ENCODE data around the gene GRM8. TPM values are rescaled to one million over a fixed set of nuclear protein-coding genes. Genes with fewer than 3 reads are reported as not detected.

GRM8 gene
- total and polyA plus RNA-seq, 4 donors, result 0.28 to 4.9 (median 2.8) TPM

DNA sequence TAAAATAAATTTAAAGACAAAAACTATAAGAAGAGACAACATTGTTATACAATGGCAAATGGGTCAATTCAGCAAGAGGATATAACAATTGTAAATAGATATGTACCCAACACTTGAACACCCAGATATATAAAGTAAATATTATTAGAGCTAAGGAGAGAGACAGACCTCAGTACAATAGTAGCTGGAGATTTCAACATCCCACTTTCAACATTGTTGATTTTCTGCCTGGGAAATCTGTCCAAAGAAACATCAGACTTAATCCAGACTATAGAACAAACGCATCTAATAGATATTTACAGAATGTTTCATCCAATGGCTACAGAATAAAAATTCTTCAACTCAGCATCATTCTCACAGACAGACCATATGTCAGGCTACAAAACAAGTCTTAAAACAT is 256.1 kb downstream of the GRM8 start:
- H3K27ac ChIP-seq (ENCODE audit: low read depth in 1 of 2, low read length in 2 of 2), result no peak overlapping the region
- H3K27me3 ChIP-seq (ENCODE audit: control insufficient read depth in 4 of 4, insufficient read depth in 4 of 4, low read length in 3 of 4), result no peaks in the 10 kb centered on the region
- 20% methylated on average over 1 of the region's 1 CpG for WGBS
- TF ChIP-seq RXRA (IDR thresholded peaks at IDR 0.05), result peak in 1 of 2 donors; percentile 12
- TF ChIP-seq HNF4A (conservative IDR thresholded peaks at IDR 0.05), result peak in 1 of 2 donors; percentile 19
- TF ChIP-seq TAF1 (conservative IDR thresholded peaks at IDR 0.05), result no peak
- TF ChIP-seq HNF4G (IDR thresholded peaks at IDR 0.05), result no peak
- no peak overlapping the region for H3K4me3 ChIP-seq (ENCODE audit: low read depth in 1 of 3, low read length in 3 of 3)
- no peaks in the 10 kb centered on the region for H3K4me1 ChIP-seq (ENCODE audit: control insufficient read depth in 4 of 4, insufficient read depth in 4 of 4, low read length in 3 of 4)
- H3K36me3 ChIP-seq (ENCODE audit: control insufficient read depth in 4 of 4, insufficient read depth in 3 of 4, low read depth in 1 of 4, low read length in 3 of 4), result no peaks in the 10 kb centered on the region
- no peak overlapping the region for H3K9ac ChIP-seq (ENCODE audit: low read depth in 1 of 2, low read length in 2 of 2)
- no peaks in the 10 kb centered on the region for H3K9me3 ChIP-seq (ENCODE audit: control insufficient read depth in 4 of 4, low read length in 3 of 4)
- no peak for DNase-seq (ENCODE audit: low spot score)

DNA sequence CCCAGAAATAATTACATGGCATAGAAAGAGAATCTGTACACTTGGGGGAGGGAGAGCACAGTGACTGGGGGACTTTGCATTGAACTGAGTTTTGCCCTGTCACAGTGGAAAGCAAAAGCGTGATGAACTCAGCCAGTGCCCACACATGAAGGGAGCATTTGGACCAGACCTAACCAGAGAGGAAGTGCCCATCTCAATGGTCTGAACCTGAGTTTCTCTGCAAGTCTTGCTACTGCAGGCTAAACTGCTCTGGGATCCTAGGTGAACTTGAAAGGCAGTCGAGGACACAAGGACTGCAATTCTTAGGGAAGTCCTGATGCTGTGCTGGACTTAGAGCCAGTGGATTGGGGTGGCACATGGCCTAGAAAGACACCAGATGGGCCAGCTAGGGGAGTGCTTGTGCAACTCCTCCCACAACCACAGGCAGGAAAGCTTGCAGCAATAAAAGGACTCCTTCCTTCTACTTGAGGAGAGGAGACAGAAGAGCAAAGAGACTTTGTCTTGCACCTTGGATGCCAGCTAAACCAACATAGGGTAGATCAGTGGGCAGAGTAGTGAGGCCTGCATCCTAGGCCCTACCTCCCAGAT is 259.0 kb downstream of the GRM8 start:
- H3K36me3 ChIP-seq (ENCODE audit: control insufficient read depth in 4 of 4, insufficient read depth in 3 of 4, low read depth in 1 of 4, low read length in 3 of 4), result no peaks in the 10 kb centered on the region
- H3K4me3 ChIP-seq (ENCODE audit: low read depth in 1 of 3, low read length in 3 of 3), result no peak overlapping the region
- no peak for TF ChIP-seq FOXA2 (IDR thresholded peaks at IDR 0.05)
- TF ChIP-seq NR2F2 (IDR thresholded peaks at IDR 0.05), result no peak
- TF ChIP-seq RAD21 (IDR thresholded peaks at IDR 0.05), result no peak
- no peak for TF ChIP-seq FOXA1 (IDR thresholded peaks at IDR 0.05)
- no peak for TF ChIP-seq GABPA (IDR thresholded peaks at IDR 0.05 in 1 of 2, conservative IDR thresholded peaks at IDR 0.05 in 1 of 2)
- no peak for TF ChIP-seq YY1 (IDR thresholded peaks at IDR 0.05)
- TF ChIP-seq TAF1 (conservative IDR thresholded peaks at IDR 0.05), result no peak
- TF ChIP-seq RXRA (IDR thresholded peaks at IDR 0.05), result no peak
- TF ChIP-seq, protein P1, sequence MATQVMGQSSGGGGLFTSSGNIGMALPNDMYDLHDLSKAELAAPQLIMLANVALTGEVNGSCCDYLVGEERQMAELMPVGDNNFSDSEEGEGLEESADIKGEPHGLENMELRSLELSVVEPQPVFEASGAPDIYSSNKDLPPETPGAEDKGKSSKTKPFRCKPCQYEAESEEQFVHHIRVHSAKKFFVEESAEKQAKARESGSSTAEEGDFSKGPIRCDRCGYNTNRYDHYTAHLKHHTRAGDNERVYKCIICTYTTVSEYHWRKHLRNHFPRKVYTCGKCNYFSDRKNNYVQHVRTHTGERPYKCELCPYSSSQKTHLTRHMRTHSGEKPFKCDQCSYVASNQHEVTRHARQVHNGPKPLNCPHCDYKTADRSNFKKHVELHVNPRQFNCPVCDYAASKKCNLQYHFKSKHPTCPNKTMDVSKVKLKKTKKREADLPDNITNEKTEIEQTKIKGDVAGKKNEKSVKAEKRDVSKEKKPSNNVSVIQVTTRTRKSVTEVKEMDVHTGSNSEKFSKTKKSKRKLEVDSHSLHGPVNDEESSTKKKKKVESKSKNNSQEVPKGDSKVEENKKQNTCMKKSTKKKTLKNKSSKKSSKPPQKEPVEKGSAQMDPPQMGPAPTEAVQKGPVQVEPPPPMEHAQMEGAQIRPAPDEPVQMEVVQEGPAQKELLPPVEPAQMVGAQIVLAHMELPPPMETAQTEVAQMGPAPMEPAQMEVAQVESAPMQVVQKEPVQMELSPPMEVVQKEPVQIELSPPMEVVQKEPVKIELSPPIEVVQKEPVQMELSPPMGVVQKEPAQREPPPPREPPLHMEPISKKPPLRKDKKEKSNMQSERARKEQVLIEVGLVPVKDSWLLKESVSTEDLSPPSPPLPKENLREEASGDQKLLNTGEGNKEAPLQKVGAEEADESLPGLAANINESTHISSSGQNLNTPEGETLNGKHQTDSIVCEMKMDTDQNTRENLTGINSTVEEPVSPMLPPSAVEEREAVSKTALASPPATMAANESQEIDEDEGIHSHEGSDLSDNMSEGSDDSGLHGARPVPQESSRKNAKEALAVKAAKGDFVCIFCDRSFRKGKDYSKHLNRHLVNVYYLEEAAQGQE (IDR thresholded peaks at IDR 0.05), result no peak
- TF ChIP-seq SP1 (IDR thresholded peaks at IDR 0.05), result no peak
- TF ChIP-seq, protein P2, sequence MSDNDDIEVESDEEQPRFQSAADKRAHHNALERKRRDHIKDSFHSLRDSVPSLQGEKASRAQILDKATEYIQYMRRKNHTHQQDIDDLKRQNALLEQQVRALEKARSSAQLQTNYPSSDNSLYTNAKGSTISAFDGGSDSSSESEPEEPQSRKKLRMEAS (IDR thresholded peaks at IDR 0.05), result no peak
- TF ChIP-seq EGR1 (IDR thresholded peaks at IDR 0.05; ENCODE audit: low read depth in 2 of 2), result no peak
- no peaks in the 10 kb centered on the region for H3K4me1 ChIP-seq (ENCODE audit: control insufficient read depth in 4 of 4, insufficient read depth in 4 of 4, low read length in 3 of 4)
- 87% methylated on average over 2 of the region's 2 CpGs for WGBS
- H3K9ac ChIP-seq (ENCODE audit: low read depth in 1 of 2, low read length in 2 of 2), result no peak overlapping the region
- DNase-seq (ENCODE audit: low spot score), result no peak
- H3K27ac ChIP-seq (ENCODE audit: low read depth in 1 of 2, low read length in 2 of 2), result no peak overlapping the region
- no peaks in the 10 kb centered on the region for H3K27me3 ChIP-seq (ENCODE audit: control insufficient read depth in 4 of 4, insufficient read depth in 4 of 4, low read length in 3 of 4)
- H3K9me3 ChIP-seq (ENCODE audit: control insufficient read depth in 4 of 4, low read length in 3 of 4), result peaks cover 0 to 5% (median 3%) of the 10 kb centered on the region in 4 donors

DNA sequence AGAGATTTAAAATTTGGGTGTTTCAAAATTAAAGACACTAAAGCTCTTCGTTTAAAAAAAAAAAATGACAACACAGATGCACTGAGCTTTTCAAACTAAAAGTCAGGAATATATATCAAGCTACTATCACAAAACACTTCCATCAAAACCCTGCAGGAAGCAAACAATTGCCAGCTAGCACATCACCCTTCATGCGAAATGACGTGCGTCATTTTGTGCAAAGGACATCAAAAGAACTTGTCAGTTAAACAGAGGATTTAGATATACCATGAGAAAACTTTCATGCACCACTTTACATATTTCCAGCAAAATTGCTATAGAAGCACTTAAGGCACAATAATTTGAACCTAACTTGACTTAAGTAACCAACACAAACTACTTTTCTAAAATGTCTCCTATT is 264.7 kb downstream of the GRM8 start:
- no peak overlapping the region for H3K4me3 ChIP-seq (ENCODE audit: low read depth in 1 of 3, low read length in 3 of 3)
- no peak overlapping the region for H3K9ac ChIP-seq (ENCODE audit: low read depth in 1 of 2, low read length in 2 of 2)
- WGBS, result 83% methylated on average over 4 of the region's 4 CpGs
- H3K9me3 ChIP-seq (ENCODE audit: control insufficient read depth in 4 of 4, low read length in 3 of 4), result peaks cover 0 to 5% (median 3%) of the 10 kb centered on the region in 4 donors
- no peaks in the 10 kb centered on the region for H3K4me1 ChIP-seq (ENCODE audit: control insufficient read depth in 4 of 4, insufficient read depth in 4 of 4, low read length in 3 of 4)
- no peaks in the 10 kb centered on the region for H3K36me3 ChIP-seq (ENCODE audit: control insufficient read depth in 4 of 4, insufficient read depth in 3 of 4, low read depth in 1 of 4, low read length in 3 of 4)
- TF ChIP-seq YY1 (IDR thresholded peaks at IDR 0.05), result no peak
- no peak for TF ChIP-seq RXRA (IDR thresholded peaks at IDR 0.05)
- TF ChIP-seq FOXA2 (IDR thresholded peaks at IDR 0.05), result no peak
- no peak for TF ChIP-seq SP1 (IDR thresholded peaks at IDR 0.05)
- TF ChIP-seq RAD21 (IDR thresholded peaks at IDR 0.05), result no peak
- TF ChIP-seq, protein P1 (IDR thresholded peaks at IDR 0.05), result no peak
- TF ChIP-seq TAF1 (conservative IDR thresholded peaks at IDR 0.05), result no peak
- no peak for TF ChIP-seq FOXA1 (IDR thresholded peaks at IDR 0.05)
- TF ChIP-seq HNF4A (conservative IDR thresholded peaks at IDR 0.05), result no peak
- TF ChIP-seq, protein P3, sequence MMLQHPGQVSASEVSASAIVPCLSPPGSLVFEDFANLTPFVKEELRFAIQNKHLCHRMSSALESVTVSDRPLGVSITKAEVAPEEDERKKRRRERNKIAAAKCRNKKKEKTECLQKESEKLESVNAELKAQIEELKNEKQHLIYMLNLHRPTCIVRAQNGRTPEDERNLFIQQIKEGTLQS (IDR thresholded peaks at IDR 0.05), result no peak
- TF ChIP-seq JUND (IDR thresholded peaks at IDR 0.05), result no peak
- no peak for TF ChIP-seq GABPA (IDR thresholded peaks at IDR 0.05 in 1 of 2, conservative IDR thresholded peaks at IDR 0.05 in 1 of 2)
- no peak for TF ChIP-seq EGR1 (IDR thresholded peaks at IDR 0.05; ENCODE audit: low read depth in 2 of 2)
- TF ChIP-seq, protein P2 (IDR thresholded peaks at IDR 0.05), result no peak
- TF ChIP-seq NR2F2 (IDR thresholded peaks at IDR 0.05), result no peak
- TF ChIP-seq, protein P4, sequence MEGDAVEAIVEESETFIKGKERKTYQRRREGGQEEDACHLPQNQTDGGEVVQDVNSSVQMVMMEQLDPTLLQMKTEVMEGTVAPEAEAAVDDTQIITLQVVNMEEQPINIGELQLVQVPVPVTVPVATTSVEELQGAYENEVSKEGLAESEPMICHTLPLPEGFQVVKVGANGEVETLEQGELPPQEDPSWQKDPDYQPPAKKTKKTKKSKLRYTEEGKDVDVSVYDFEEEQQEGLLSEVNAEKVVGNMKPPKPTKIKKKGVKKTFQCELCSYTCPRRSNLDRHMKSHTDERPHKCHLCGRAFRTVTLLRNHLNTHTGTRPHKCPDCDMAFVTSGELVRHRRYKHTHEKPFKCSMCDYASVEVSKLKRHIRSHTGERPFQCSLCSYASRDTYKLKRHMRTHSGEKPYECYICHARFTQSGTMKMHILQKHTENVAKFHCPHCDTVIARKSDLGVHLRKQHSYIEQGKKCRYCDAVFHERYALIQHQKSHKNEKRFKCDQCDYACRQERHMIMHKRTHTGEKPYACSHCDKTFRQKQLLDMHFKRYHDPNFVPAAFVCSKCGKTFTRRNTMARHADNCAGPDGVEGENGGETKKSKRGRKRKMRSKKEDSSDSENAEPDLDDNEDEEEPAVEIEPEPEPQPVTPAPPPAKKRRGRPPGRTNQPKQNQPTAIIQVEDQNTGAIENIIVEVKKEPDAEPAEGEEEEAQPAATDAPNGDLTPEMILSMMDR (IDR thresholded peaks at IDR 0.05; ENCODE audit: low read depth, low read length, missing input control), result no peak
- no peak for DNase-seq (ENCODE audit: low spot score)
- H3K27ac ChIP-seq (ENCODE audit: low read depth in 1 of 2, low read length in 2 of 2), result no peak overlapping the region
- H3K27me3 ChIP-seq (ENCODE audit: control insufficient read depth in 4 of 4, insufficient read depth in 4 of 4, low read length in 3 of 4), result no peaks in the 10 kb centered on the region
